Right ventricle myocardium superior (tissue), 1 donor: ENCODE data around the gene LHX4. TPM values are rescaled to one million over a fixed set of nuclear protein-coding genes. Genes with fewer than 3 reads are reported as not detected.

Source experiments
- ATAC-seq: fragments of 200-7000 bp; cut with Tn5 transposase; one replicate; pipeline ENCODE4 v1.9.1; 2020; ENCODE audit warnings: mild to moderate bottlenecking; ENCODE audit not compliant: poor library complexity
- DNase-seq: peaks from one replicate; pipeline ENCODE4 v3.0.0-alpha.2; 2020
- intact Hi-C: fragments of 100-400 bp; cut with DNase I; formaldehyde crosslinking; loops from one replicate; pipeline ENCODE4 v1.11.2; 2022
- total RNA-seq: library from RNA; stranded (reverse); fragmentation: NEBNext Ultra II Directional; extraction: Animal tissue kit (Norgen Biotek cat#: 25700); gene quantifications from one replicate; pipeline ENCODE4 v1.2.1, GENCODE V29; 2021
- donor health status: DM: no; HTN: yes; CAD: no; lungs with severe emphysema.

Gene LHX4
- total RNA-seq, 1 donor from 2014 or later: not detected

DNA sequence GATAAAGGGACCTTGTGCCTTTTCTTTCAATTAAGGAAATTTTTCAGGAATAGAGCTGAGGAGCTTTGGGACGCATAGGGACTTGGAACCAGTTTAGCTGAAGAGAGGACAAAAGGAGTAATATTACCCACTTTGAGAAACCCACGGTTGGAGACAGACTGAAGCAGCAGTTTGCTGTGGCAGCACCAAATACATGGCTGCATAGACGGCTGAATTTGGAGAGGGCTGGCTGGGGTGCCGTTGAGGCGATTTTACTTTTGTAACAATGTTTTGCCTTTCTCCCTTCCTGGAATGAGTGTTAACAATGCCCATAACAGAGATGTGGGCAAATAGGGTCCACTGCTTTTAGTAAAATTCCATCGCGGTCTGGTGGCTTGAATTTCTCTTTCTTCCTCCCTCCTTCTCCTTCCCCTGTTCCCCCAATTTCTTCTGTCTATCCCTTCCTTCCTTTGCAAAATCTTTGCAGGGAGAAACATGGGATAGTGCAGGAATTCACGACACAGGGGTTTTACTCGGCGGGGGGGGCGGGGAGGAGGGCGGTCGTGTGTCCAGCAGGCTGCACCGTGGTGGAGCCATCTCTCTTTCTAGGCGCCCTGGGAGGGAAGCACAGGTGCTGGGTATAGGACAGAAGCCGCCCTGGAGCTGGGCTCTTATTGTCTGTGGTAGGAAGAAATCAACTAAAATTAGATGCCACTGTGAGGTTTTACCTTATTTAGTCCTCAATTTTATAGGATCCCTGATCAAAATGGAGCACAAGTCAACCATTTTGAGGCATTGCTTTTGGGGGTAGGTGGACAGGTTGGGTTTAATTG lies 6.8 kb downstream of the LHX4 start:
- ATAC-seq (no peak), DNase-seq (no peak)
- intact Hi-C loops: no loop called here

DNA sequence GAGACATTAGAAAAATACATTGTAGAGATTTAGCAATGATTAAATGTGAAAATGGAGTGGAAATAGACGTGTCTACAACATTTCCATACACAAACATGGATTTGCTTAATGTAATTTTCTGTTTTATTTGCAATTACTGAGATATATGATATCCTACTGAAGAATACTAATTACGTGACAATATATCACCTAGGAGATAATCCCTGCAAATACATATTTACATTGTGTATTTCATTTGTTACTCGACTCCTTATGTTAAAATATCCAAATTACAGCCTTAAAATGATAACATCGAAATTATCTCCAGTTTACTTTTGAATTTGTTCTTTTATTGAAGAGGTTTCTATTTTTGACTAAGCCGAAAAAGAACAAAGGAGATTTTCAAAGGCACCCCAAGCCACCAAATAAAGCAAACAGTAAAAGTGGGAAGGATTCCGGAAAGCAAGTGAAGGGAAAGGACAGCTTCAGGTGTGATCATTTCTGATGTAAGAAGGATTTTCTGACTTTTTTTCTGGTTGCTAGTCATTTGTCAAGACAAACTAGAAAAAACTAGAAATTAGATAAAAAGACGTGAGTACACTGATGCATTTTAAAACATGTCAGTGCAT lies 7.9 kb downstream of the LHX4 start:
- intact Hi-C loops: no loop called here
- no peak for ATAC-seq
- DNase-seq: no peak

DNA sequence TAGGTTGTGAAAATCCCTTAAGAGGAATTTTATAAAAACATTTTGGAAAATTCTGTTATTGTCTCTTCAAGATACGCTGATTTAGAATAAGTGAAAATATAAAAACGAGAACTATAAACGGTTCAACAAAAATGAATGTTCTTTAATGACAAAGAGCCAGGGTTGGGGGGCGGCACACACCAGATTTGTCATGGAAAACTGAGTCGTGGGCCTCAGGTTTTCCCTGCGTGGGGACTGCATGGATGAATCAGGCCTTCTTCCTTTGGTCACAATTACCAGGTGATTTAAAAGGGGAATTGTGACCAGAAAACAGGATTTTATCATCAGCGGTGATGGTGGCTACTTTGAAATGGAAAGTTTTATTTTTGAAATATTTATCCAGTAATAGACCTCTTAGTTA lies 8.6 kb downstream of the LHX4 start:
- intact Hi-C loops: no loop called here
- ATAC-seq (no peak), DNase-seq (no peak)

DNA sequence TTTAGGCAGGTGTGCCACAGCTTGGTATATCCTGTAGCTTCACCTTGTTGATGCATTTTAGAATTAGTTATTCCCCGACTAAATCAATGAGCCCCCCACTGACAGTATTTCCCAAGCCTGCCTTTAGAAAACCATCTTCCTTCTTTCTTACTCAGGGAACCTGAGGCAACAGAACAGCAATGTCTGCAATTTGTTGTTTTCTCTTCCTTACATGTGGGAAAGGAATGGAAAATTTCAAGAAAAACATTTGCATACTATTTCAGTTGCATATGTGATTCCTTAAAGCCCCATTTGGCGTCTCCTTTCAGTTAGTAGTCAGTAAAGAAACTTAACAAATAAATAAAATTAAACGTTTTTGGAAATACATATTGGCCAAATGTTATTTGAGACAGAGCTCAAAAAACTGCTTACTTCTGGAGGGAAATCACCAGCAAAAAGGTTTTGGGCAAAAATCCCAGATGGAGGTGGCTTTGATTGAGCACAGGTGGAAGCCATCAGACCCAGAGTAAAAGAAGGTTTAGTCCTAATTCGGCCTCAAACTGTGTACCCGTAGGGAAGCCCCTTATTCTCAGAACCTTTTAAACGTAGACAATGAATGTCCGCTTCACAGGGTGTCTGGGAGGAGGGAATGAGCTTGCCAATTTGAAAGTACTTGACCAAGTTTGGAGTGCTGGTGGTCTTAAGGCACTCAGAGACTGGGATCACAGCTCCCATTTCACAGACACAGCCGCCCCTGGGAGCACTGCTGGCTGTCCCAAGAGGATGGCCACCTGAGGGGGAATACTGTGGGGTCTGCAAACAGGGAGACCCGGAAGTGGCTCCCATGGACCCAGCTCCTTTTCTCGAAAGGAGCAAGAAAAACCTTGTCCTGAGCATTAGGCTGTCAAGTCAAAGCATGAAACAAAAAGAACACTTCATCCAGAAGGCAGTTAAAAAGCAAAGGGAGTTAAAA lies 9.4 kb downstream of the LHX4 start:
- intact Hi-C loops: no loop called here
- no peak for DNase-seq
- ATAC-seq: no peak

DNA sequence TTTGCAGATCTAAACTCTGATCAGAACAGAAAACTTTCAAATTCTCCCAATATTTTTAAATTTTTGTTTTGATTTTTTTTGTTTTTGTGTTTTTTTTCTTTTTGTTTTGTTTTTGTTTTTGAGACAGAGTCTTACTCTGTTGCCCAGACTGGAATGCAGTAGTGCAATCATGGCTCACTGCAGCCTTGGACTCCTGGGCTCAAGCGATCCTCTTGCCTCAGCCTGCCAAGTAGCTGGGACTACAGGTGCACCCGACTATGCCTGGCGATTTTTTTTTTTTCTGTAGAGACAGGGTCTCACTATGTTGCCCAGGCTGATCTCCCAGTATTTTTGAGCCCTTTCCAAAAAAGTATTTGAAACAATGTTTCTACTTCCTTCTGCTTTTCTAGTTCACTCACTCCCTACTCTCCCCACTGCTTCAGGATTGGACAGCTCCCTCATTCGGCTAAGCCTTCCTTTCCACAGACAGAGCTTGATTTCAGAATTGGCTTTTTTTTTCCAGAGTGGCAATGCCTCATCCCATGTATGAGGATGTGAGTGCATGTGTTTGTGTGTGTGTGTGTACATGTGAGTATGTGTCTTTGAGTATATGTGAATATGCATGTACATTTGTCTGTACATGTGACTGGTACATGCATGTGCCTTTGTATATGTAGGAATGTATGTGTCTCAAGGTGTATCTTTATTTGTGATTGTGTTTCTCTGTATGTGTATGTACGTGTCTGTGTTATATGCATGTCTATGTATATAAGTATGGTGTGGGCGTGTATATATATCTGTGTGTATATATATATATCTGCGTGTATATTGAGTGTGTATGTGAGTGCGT lies 11.9 kb downstream of the LHX4 start:
- ATAC-seq (no peak), DNase-seq (no peak)
- intact Hi-C loops: no loop called here

DNA sequence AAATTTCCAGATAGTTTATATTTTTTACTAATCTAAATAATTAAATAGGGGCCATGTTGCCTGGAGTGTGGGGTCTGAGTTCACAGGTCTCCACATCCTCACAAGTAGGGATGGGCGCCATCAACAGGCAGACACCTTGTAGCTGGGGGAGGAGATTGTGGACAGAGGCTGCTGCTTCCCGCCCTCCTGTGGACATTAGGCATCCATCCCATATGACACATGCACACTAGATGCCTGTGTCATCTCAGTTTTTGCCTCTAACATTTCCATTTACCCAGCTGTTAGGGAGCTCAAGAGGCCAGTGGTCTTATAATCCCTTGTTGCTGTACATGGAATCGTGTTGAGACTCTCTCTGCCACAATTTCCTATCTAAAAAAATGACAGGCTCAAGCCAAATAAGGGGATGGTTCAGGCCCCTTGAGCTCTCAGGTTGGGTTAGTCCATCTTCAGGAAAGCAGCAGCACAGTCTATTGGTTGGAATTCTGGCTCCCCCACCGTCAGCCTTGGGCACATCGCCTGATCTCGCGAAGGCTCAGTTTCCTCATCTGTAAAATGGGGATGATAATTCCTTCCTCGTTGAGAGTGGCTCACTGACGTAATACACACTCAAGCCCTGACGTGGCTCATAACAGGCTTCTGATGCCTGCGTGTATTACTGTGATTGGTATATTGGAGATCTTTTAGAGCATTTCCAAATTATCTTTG lies 13.6 kb downstream of the LHX4 start:
- ATAC-seq (no peak), DNase-seq (peak; percentile 8)
- intact Hi-C loops: no loop called here

DNA sequence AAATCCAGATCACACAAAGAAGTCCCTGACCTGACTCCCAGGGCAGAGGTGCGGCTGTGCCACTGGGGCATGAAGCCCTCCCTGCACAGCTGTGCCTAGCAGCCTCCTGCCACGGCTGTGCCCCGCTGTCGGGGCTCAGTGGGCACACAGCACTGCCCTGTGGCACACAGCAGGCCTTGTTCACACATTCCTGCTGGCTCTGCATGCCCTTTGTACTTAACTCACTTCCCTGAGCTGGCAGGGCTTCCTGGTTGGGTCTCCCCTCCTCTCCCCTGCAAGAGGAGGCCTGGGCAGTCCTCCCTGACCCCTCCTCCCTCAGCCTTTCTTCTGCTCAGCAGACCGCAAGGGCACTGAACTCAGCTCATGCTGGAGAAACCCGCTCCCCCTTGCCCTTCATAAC lies 14.8 kb downstream of the LHX4 start:
- intact Hi-C loops: no loop called here
- DNase-seq (no peak), ATAC-seq (no peak)

DNA sequence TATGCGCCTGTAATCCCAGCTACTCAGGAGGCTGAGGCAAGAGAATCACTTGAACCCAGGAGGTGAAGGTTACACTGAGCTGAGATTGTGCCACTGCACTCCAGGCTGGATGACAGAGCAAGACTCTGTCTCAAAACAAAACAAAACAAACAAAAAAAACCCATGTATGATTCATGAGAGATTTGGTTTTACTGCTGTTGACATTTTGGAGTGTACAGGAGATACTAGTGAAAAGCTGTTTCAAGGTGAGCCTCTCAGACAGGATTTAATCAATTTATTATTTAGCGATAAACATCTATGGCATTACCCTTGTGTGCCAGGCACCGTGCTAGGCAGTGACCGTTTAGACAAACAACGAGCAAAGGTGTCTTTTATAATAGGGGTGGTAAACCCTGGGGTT lies 16.5 kb downstream of the LHX4 start:
- no peak for DNase-seq
- intact Hi-C loops: no loop called here
- ATAC-seq: no peak

DNA sequence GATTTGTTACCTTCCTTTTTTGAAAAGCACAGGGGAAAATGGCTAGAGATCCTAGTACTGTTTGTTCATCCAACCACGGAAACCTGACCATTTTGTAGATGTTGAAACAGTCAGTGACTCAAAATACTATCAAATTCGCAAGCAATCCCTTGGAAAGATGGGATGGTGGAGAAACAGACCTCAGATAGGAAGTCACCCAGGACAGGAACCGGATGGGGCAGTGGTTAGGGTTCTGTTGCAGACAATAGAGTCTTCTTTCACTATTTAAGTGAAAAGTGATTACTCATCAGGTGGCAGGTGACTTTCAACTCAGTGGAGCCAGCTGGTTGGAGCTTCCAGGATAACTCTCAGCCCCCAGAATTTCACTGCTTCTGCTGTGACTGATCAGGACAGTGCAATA lies 17.0 kb downstream of the LHX4 start:
- ATAC-seq (no peak), DNase-seq (peak; percentile 8)
- intact Hi-C loops: no loop called here

DNA sequence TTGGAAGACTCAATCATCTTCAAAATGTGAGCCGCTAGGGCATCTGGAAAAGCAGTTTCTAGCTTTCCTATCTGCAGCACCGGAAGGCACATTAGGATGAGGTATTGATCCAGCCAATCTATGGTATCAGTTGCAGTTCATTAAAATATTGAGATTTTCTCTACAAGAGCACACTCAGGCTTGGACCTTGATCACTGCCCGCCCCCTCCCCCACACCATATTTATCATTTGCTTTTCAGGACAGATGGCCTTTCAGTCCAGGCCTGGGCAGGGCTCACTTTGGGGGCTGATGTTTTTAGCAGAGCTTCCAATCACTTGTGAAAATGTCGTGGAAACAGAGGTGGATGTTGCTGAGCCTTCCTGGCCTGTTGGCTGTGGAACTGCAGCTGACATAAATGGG lies 17.5 kb downstream of the LHX4 start:
- intact Hi-C loops: no loop called here
- no peak for ATAC-seq
- peak; percentile 14 for DNase-seq

DNA sequence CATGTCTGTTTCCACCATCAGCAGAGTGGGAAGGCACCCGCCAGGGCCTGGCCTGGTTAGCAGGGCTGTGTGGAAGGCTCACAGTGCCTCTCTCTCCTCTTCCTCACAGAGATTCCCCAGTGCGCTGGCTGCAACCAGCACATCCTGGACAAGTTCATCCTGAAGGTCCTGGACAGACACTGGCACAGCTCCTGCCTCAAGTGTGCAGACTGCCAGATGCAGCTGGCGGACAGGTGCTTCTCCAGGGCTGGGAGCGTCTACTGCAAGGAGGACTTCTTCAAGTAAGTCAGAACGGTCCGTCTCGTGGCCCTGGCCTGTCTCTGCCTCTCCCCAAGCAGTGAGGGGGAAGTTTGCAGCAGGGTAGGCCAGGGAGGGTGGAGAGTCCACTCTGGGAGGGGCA lies 18.1 kb downstream of the LHX4 start:
- intact Hi-C loops: no loop called here
- DNase-seq: peak; percentile 5
- no peak for ATAC-seq

DNA sequence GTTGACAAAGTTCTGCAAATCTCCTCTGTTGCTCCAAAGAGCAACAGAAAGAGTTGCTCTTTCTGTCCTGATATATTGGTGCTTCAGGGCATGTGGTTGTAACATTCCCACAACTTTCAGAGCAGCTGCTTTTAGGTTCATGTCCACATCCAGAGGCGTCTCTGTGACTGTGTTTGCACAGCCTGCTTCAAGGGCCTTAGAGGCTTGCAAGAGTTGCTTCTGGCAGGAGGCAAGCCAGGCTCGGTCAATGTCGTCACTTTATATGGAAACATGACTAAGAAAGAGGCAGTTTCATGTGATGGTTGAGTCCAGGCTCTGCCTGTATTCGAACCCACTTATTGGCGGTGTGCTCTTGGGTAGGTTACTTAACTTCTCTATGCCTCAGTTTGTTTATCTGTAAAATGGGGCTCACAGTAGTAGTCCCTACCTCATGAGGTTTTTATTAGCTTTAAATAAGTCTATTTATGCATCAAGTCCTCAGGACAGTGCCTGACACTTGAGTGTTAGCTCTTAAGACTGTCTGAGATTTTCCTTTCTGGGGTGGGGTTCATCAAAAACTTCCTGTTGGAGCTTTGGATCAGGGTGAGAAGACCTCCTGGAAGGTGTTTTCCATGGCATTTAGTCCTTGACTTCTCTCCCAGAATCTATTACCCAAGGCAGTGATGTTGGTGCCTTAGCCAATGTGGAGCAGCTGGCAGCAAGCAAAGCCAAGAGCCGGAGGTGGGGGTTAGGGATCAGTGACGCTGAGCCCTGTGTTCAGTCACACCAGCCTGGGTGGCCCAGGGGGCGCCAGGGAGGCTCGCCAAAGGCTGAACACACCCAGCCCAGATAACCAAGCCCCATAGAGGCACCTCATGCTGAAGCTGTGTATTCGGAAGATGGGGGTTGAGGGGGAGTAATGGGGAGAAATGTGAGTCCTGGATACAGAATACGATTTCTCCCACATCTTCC lies 18.9 kb downstream of the LHX4 start:
- DNase-seq: peak; percentile 34
- ATAC-seq: no peak
- intact Hi-C loops: no loop called here

DNA sequence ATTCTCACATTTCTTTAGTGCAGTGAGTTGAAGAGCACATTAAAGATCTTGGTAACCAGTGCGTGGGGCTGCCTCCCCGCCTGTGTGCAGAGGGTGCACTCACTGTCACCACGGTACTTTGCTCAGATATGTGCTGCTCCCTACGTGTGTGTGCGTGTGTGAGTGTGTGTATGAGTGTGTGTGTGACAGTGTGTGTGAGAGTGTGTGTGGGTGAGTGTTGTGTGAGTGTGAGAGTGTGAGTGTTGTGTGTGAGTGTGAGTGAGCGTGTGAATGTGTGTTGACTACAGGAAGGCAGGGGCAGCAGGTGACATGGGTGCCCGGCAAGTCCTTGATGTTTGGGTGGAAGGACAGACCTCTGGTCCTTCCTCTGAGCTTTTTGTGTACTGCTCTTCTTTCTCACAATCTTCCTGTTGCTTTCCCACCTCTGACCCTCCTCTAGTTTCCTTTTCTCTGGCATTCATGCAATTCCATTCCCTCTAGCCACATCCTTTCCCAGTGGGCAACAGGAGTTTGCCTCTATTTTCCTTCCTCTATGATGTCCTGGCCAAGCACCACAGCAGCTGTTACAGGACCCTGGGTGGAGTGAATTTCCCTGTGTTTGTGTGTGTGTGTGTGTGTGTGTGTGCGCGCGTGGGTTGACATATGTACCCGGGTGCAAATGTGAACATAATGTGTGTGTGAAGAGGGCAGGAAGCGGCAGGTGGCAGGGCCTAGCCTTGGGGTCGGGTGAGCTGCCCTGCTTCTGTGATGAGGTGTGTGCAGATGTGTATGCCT lies 19.8 kb downstream of the LHX4 start:
- no peak for ATAC-seq
- peak; percentile 33 for DNase-seq
- intact Hi-C loops: loop anchor here (5.0 kb wide), 1 partner anchor 232 kb away; no protein-coding TSS in a partner anchor

DNA sequence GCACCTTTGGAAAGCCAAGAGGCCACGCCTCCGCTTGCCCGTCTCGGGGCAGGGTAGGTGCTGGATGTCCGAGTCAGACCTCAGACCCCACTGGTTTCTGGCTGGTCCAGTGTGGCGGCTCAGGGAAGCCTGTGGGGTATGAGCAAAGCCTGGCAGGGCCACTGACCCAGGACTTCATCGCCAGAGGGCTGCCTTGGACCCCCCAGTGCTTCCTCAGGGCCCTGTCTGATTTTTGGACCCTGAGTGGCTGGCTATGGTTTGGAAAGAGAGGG lies 20.4 kb downstream of the LHX4 start:
- intact Hi-C loops: loop anchor here (5.0 kb wide), 1 partner anchor 232 kb away; no protein-coding TSS in a partner anchor
- DNase-seq: peak; percentile 4
- no peak for ATAC-seq

DNA sequence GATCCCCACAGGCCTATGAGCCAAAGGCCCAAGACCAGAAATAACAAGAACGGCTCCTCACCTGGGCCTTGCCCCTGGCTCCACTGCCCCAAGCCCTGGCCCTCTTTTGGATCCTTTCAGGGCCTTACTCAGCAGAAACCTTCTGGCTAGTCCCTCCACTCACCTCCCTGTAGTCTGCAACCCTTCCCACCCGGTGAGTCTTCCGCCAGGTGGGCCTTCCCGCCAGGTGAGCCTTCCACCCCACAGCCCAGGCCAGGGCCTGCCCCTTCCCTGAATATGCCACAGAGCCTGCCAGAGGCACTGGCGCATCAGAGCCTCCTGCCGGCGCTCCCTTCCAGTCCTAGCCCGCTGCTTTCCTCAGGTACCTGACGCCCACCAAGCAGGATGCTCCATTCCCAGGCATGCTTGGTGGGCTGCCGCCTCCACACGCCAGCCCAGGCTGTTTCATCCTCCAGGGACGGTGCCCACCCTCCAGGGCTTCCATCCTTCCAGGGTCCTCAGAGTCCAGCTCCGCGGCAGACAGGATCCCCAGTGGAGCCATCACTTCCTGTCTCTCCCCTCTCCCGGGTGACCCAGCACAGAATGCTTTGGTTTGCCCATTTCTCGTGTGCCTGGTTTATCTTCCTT lies 20.9 kb downstream of the LHX4 start:
- no peak for ATAC-seq
- intact Hi-C loops: loop anchor here (5.0 kb wide), 1 partner anchor 231 kb away; no protein-coding TSS in a partner anchor

More for the DNA sequence above, 20.9 kb downstream of the LHX4 start:
- DNase-seq: no peak
